CD4-positive, alpha-beta memory T cell (primary cell): Measurements from ENCODE around the gene REG3A. TPM values are rescaled to one million over a fixed set of nuclear protein-coding genes. Genes with fewer than 3 reads are reported as not detected.
A peak's percentile ranks its signal among the peaks of the same experiment; 100 is the strongest.

Experiments
- CTCF ChIA-PET: fragments of 350-600 bp; sonication (Branson Sonifier 250); formaldehyde crosslinking; loops from one replicate; lab custom pipeline; 2021; ENCODE audit warnings: inconsistent platforms; ENCODE audit not compliant: partially characterized antibody; lab: Charles Lee
- POLR2A ChIA-PET: fragments of 350-600 bp; sonication (Branson Sonifier 250); formaldehyde crosslinking; loops from one replicate; lab custom pipeline; 2021; ENCODE audit not compliant: partially characterized antibody; lab: Charles Lee
- DNase-seq, 5 donors: peaks; one replicate each; pipeline versions ENCODE4 v3.0.0 to v3.0.0-alpha.2; 2020 to 2022; ENCODE audit warnings: mixed read lengths in 1 of 5
- H3K27ac ChIP-seq: one replicate; pipeline ENCODE4 v1.7.0; 2013; ENCODE audit warnings: low read depth, low read length
- H3K27me3 ChIP-seq: 2 replicates; pipeline ENCODE4 v1.7.0; 2013; ENCODE audit warnings: mild to moderate bottlenecking, low read length, moderate library complexity; ENCODE audit not compliant: insufficient read depth
- H3K36me3 ChIP-seq: 2 replicates; pipeline ENCODE4 v1.7.0; 2013; ENCODE audit warnings: mild to moderate bottlenecking, low read length, moderate library complexity; ENCODE audit not compliant: insufficient read depth
- H3K4me1 ChIP-seq: 2 replicates; pipeline ENCODE4 v1.7.0; 2013; ENCODE audit warnings: mild to moderate bottlenecking, low read length, moderate library complexity; ENCODE audit not compliant: insufficient read depth
- H3K4me3 ChIP-seq, 2 donors: one replicate each; pipeline ENCODE4 v1.7.0; 2013; ENCODE audit warnings: low read length in 2 of 2, mild to moderate bottlenecking in 1 of 2
- H3K9me3 ChIP-seq, 2 donors: one replicate each; pipeline ENCODE4 v1.7.0; 2013; ENCODE audit warnings: low read length in 2 of 2, control low read depth in 1 of 2; ENCODE audit not compliant: control insufficient read depth in 1 of 2
- H3K27ac Mint-ChIP-seq, 7 donors: one replicate each; pipeline ENCODE4 v1.8.0; 2020 to 2021; ENCODE audit warnings: mixed read lengths in 7 of 7, mild to moderate bottlenecking in 6 of 7, inconsistent platforms in 3 of 7, moderate library complexity in 3 of 7
- H3K27me3 Mint-ChIP-seq, 2 donors: one replicate each; pipeline ENCODE4 v1.8.0; 2020 to 2021; ENCODE audit warnings: mixed read lengths in 2 of 2
- H3K36me3 Mint-ChIP-seq, 2 donors: one replicate each; pipeline ENCODE4 v1.8.0; 2020 to 2021; ENCODE audit warnings: mixed read lengths in 2 of 2, inconsistent platforms in 1 of 2, mild to moderate bottlenecking in 1 of 2
- H3K4me1 Mint-ChIP-seq, 4 donors: one replicate each; pipeline ENCODE4 v1.8.0; 2020 to 2021; ENCODE audit warnings: mixed read lengths in 4 of 4, mild to moderate bottlenecking in 1 of 4
- H3K4me3 Mint-ChIP-seq, 8 donors: one replicate each; pipeline ENCODE4 v1.8.0; 2020 to 2021; ENCODE audit warnings: mixed read lengths in 8 of 8, mild to moderate bottlenecking in 7 of 8, moderate library complexity in 6 of 8, inconsistent platforms in 3 of 8
- H3K9me3 Mint-ChIP-seq, 8 donors: one replicate each; pipeline ENCODE4 v1.8.0; 2020 to 2021; ENCODE audit warnings: mixed read lengths in 8 of 8, mild to moderate bottlenecking in 5 of 8, inconsistent platforms in 3 of 8, moderate library complexity in 1 of 8
- intact Hi-C: fragments of 100-400 bp; cut with micrococcal nuclease; formaldehyde crosslinking; loops from one replicate; pipeline ENCODE4 v1.15.1; 2023
- polyA plus RNA-seq, 2 donors: library from polyadenylated mRNA; unstranded; fragments of 300-500 nt; fragmentation: Illumina TruSeq; gene quantifications; one replicate each; pipeline ENCODE4 v1.2.3, GENCODE V29; 2021
- total RNA-seq, 2 experiments: library from RNA; stranded (reverse); gene quantifications; one replicate each; pipeline ENCODE4 v1.2.3, GENCODE V29; 2021

The REG3A gene
- total and polyA plus RNA-seq, 4 experiments from 2014 or later = not detected

- ChIA-PET CTCF (no interaction called here), POLR2A (no interaction called here)
- peaks cover 7 to 31% (median 15%) of the 10 kb centered on the region in 8 donors for H3K9me3 Mint-ChIP-seq
- intact Hi-C loops = no loop called here
- H3K27me3 Mint-ChIP-seq = no peaks in the 10 kb centered on the region
- H3K4me3 ChIP-seq = no peak overlapping the region
- H3K27ac ChIP-seq = no peak overlapping the region
- no peak overlapping the region for H3K27ac Mint-ChIP-seq
- H3K4me1 ChIP-seq = no peaks in the 10 kb centered on the region
- H3K36me3 Mint-ChIP-seq = no peaks in the 10 kb centered on the region
- DNase-seq = no peak
- no peaks in the 10 kb centered on the region for H3K9me3 ChIP-seq
- H3K27me3 ChIP-seq = no peaks in the 10 kb centered on the region
- no peaks in the 10 kb centered on the region for H3K36me3 ChIP-seq
- no peak overlapping the region for H3K4me3 Mint-ChIP-seq
- no peaks in the 10 kb centered on the region for H3K4me1 Mint-ChIP-seq
Measured at GRCh38 chr2:79178076-79178674, 18.6 kb upstream of the REG3A start.

- ChIA-PET CTCF (no interaction called here), POLR2A (no interaction called here)
- Histone ChIP-seq H3K27ac (no peak overlapping the region), H3K36me3 (no peaks in the 10 kb centered on the region), H3K9me3 (no peaks in the 10 kb centered on the region), H3K4me3 (no peak overlapping the region), H3K27me3 (no peaks in the 10 kb centered on the region), H3K4me1 (no peaks in the 10 kb centered on the region)
- Mint-ChIP-seq H3K4me3 (no peak overlapping the region), H3K27me3 (no peaks in the 10 kb centered on the region), H3K27ac (no peak overlapping the region), H3K36me3 (no peaks in the 10 kb centered on the region), H3K9me3 (peaks cover 5 to 18% (median 11%) of the 10 kb centered on the region in 8 donors), H3K4me1 (no peaks in the 10 kb centered on the region)
- DNase-seq = no peak
- intact Hi-C loops = no loop called here
Measured at GRCh38 chr2:79171348-79171958, 11.9 kb upstream of the REG3A start.

- no peak for DNase-seq
- H3K27ac Mint-ChIP-seq = no peak overlapping the region
- intact Hi-C loops = no loop called here
- Histone ChIP-seq H3K9me3 (peaks cover 0 to 7% of the 10 kb centered on the region in 2 donors), H3K4me3 (no peak overlapping the region), H3K4me1 (no peaks in the 10 kb centered on the region), H3K27me3 (no peaks in the 10 kb centered on the region), H3K36me3 (no peaks in the 10 kb centered on the region), H3K27ac (no peak overlapping the region)
- no peaks in the 10 kb centered on the region for H3K27me3 Mint-ChIP-seq
- no peaks in the 10 kb centered on the region for H3K4me1 Mint-ChIP-seq
- CTCF ChIA-PET = no interaction called here
- POLR2A ChIA-PET = no interaction called here
- peaks cover 2 to 24% (median 10%) of the 10 kb centered on the region in 8 donors for H3K9me3 Mint-ChIP-seq
- H3K36me3 Mint-ChIP-seq = no peaks in the 10 kb centered on the region
- no peak overlapping the region for H3K4me3 Mint-ChIP-seq
Measured at GRCh38 chr2:79162801-79163200, 3.2 kb upstream of the REG3A start.

- Mint-ChIP-seq H3K9me3 (peaks cover 3 to 23% (median 12%) of the 10 kb centered on the region in 8 donors), H3K27ac (no peak overlapping the region), H3K4me3 (no peak overlapping the region), H3K4me1 (no peaks in the 10 kb centered on the region), H3K36me3 (no peaks in the 10 kb centered on the region), H3K27me3 (no peaks in the 10 kb centered on the region)
- H3K27me3 ChIP-seq = no peaks in the 10 kb centered on the region
- H3K4me3 ChIP-seq = no peak overlapping the region
- ChIA-PET CTCF (no interaction called here), POLR2A (no interaction called here)
- no peak for DNase-seq
- intact Hi-C loops = no loop called here
- no peak overlapping the region for H3K27ac ChIP-seq
- no peaks in the 10 kb centered on the region for H3K4me1 ChIP-seq
- no peaks in the 10 kb centered on the region for H3K36me3 ChIP-seq
- peaks cover 0 to 7% of the 10 kb centered on the region in 2 donors for H3K9me3 ChIP-seq
Measured at GRCh38 chr2:79162132-79162531, 2.6 kb upstream of the REG3A start.

- H3K36me3 ChIP-seq = no peaks in the 10 kb centered on the region
- intact Hi-C loops = no loop called here
- no peaks in the 10 kb centered on the region for H3K36me3 Mint-ChIP-seq
- H3K4me1 Mint-ChIP-seq = no peaks in the 10 kb centered on the region
- DNase-seq = no peak
- H3K27ac Mint-ChIP-seq = no peak overlapping the region
- H3K9me3 ChIP-seq = peaks cover 0 to 7% of the 10 kb centered on the region in 2 donors
- POLR2A ChIA-PET = no interaction called here
- no peaks in the 10 kb centered on the region for H3K4me1 ChIP-seq
- H3K4me3 Mint-ChIP-seq = peak overlapping the region in 1 of 8 donors; percentile 32
- H3K27me3 Mint-ChIP-seq = no peaks in the 10 kb centered on the region
- CTCF ChIA-PET = no interaction called here
- no peaks in the 10 kb centered on the region for H3K27me3 ChIP-seq
- H3K4me3 ChIP-seq = no peak overlapping the region
- H3K27ac ChIP-seq = no peak overlapping the region
- peaks cover 4 to 25% (median 14%) of the 10 kb centered on the region in 8 donors for H3K9me3 Mint-ChIP-seq
Measured at GRCh38 chr2:79159030-79159429, 523 bp downstream of the REG3A start.

GRCh38 chr2:79155826-79156476 lies 3.6 kb downstream of the REG3A start:
- no peaks in the 10 kb centered on the region for H3K36me3 ChIP-seq
- Mint-ChIP-seq H3K36me3 (no peaks in the 10 kb centered on the region), H3K4me1 (no peaks in the 10 kb centered on the region), H3K27me3 (no peaks in the 10 kb centered on the region), H3K4me3 (no peak overlapping the region), H3K9me3 (peaks cover 2 to 22% (median 14%) of the 10 kb centered on the region in 8 donors), H3K27ac (no peak overlapping the region)
- H3K4me1 ChIP-seq = no peaks in the 10 kb centered on the region
- H3K9me3 ChIP-seq = peaks cover 0 to 7% of the 10 kb centered on the region in 2 donors
- ChIA-PET POLR2A (interaction anchor here (0.6 kb wide), 1 partner anchor 1489 kb away, joined by 3 read pairs; no protein-coding TSS in a partner anchor), CTCF (no interaction called here)
- DNase-seq = no peak
- no peak overlapping the region for H3K27ac ChIP-seq
- H3K4me3 ChIP-seq = no peak overlapping the region
- intact Hi-C loops = no loop called here
- no peaks in the 10 kb centered on the region for H3K27me3 ChIP-seq

- no peaks in the 10 kb centered on the region for H3K36me3 ChIP-seq
- intact Hi-C loops = no loop called here
- H3K4me3 Mint-ChIP-seq = no peak overlapping the region
Measured at GRCh38 chr2:79139423-79139822, 20.1 kb downstream of the REG3A start.

More at GRCh38 chr2:79139423-79139822, 20.1 kb downstream of the REG3A start:
- Histone ChIP-seq H3K4me1 (no peaks in the 10 kb centered on the region), H3K9me3 (no peaks in the 10 kb centered on the region), H3K27ac (no peak overlapping the region), H3K27me3 (no peaks in the 10 kb centered on the region), H3K4me3 (no peak overlapping the region)
- Mint-ChIP-seq H3K4me1 (no peaks in the 10 kb centered on the region), H3K27me3 (no peaks in the 10 kb centered on the region), H3K36me3 (no peaks in the 10 kb centered on the region), H3K9me3 (peaks cover 9 to 29% (median 15%) of the 10 kb centered on the region in 8 donors), H3K27ac (no peak overlapping the region)
- DNase-seq = no peak
- POLR2A ChIA-PET = no interaction called here
- CTCF ChIA-PET = no interaction called here
